Suppressor macrophage treated with lipopolysaccharide for 1 hour (primary cell): ENCODE data around the gene LRRK1.

Experiments used
- DNase-seq, 3 donors: peaks; one replicate each; pipeline ENCODE4 v3.0.0-alpha.2; 2020 to 2022

LRRK1 gene

DNA sequence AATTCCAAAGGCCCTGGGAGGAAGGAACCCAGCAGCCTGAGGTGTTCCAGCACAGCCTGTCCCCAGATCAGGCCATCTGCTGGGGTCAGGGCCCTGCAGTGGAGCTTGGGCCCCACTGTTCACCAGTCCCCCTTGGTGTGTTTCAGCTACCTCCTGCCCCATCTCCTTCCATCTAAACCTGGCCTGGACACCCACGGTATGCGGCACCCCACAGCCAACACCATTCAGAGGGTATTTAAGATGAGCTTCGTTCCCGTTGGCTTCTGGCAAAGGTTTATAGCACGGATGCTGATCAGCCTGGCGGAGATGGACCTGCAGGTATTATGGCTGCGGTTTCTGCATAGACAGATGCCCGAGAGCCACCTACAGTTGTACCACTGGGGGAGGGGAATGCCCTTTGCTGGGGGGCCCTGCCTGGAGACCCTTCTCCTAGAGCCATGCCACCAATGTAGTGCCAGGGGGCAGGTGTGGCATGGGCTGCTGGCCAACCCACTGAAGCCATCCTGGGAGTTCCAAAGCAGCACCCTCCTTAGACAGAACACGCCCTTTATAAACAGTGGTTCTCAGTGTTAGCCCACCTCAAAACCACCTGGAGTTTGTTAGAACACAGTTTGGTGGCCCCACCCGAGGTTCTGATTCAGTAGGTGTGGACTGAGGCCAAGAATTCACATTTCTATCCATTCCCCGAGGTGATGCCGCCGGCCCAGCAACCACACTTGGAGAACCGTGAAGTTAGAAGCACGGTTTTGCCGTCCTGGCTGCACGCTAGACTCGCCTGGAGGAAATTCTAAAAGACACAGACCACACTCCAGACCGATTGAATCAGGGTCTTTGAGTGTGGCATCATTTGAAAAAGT lies 126.9 kb downstream of the LRRK1 start:
- no peak for DNase-seq

GRCh38 chr15:101046826-101047225 lies 127.7 kb downstream of the LRRK1 start:
- no peak for DNase-seq

DNA sequence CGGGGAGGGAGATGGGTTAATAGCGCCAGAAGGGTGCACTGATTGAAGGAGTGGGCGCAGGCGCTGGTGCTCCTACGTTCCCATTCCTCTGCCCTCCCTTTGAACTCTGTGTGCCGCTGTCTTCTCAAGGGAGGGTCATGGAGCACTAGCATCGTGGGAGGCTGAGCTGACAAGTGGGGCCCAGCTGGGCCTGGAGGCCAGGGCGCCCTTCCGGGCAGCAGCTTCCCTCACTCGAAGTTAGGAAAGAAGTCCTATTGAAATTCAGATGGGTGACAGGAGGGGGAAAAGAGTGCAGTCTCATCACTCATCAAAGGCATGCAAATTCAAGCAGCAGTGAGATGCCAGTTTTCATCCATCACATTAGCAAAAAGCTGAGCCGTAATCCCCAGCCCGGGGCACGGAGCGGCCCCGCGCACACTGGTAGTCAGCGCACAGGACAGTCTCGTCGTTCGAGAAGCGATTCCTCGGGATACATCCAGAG lies 128.2 kb downstream of the LRRK1 start:
- no peak for DNase-seq

- DNase-seq, result no peak
Measured at GRCh38 chr15:101048176-101048575, 129.0 kb downstream of the LRRK1 start.

DNA sequence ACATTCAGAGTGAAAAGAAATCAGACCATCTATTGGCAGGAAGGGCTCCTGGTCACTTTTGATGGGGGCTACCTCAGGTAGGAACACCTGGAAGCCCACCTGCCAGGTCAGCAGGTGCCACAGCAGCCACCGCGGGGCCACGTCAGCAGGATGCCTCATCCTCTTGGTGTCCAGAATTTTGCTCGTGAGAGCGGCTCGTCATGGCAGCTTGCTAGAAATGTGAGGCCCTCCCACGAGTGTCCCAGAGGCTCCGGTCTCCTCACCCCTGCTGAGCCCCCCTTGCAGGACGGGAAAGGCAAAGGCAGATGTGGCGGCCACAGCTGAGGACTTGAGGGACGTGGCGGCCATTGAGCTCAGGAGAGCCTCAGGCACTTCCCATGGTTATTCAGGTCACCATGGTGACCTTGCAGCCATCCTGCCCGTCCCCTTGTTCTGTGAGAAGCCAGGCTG lies 129.4 kb downstream of the LRRK1 start:
- no peak for DNase-seq

DNA sequence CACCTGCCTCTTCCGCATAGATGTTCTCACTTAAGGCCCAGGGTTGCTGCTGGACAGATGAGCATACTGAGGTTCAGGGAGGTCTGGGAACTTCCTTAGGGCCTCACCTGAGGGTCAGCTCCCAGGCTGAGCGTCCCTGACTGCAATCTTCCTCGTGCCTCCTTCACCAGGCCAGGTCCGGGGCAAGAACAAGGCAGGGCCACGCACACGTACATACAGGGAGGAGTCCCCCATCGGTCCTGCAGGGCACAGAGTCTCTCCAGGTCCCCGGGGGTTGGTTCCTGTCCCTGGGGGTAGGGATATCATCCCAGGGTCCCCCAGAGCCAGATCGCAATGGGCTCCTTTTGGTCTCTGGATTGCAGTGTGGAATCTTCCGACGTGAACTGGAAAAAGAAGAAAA lies 130.1 kb downstream of the LRRK1 start:
- DNase-seq, result no peak

- no peak for DNase-seq
Measured at GRCh38 chr15:101049856-101050622, 130.9 kb downstream of the LRRK1 start.

DNA sequence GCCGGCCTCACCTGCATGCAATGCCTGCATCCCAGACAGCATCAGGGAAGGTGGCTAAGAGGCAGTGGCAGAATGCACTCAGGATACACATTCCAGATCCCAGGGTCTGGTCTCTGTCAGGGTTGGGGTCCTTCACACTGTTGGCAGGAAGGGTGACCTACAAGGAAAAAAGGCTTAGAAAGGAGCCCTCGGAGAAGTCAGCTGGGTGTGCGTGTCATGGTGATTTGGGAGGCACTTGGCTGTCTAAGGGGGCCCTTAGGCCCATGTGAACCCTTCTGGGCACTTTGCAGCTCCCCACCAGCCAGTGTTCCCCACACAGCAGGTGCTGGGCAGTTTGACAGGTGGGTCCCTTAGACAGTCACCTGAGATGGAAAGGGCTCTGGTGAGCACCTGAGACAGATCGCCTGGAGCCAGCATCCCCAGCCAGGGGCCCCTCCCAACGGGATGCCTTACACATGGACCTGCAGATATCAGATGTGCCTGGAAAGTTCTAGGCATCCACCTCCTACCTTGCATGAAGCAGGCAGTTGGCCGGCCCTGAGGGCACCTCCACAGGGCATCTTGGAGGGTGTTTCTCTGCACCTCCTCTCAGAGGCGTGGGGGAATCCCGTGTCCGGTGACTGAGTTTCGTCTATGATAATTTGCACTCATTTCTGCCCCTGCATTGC lies 131.6 kb downstream of the LRRK1 start:
- DNase-seq, result no peak

DNA sequence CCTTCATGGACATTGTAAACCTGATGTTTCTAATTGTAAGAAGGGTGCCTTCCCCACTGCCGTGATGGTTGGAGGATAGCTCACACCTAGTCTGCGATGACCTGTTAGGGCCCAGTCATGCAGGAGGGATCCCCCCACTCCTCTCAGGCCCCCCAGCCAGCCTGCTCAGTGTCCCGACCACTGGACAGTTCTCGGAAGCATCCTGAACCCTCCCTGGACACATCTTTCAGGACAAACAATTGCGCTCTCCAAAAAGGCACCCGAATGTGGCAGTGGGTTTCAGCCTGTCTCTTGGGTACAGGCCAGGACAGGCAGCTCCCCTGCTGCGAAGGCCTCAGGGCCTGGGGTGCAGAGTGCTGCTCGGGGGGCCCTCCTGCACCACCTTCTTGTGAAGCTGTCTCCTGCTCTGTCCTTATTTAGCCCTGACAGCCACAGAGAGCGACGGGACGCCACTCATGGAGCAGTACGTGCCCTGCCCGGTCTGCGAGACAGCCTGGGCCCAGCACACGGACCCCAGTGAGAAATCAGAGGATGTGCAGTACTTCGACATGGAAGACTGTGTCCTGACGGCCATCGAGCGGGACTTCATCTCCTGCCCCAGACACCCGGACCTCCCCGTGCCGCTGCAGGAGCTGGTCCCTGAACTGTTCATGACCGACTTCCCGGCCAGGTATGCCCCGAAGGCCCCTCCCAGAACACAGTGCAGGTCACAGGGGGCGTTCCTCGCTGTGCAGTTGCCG lies 132.3 kb downstream of the LRRK1 start:
- no peak for DNase-seq

GRCh38 chr15:101052031-101052620 lies 133.0 kb downstream of the LRRK1 start:
- no peak for DNase-seq

DNA sequence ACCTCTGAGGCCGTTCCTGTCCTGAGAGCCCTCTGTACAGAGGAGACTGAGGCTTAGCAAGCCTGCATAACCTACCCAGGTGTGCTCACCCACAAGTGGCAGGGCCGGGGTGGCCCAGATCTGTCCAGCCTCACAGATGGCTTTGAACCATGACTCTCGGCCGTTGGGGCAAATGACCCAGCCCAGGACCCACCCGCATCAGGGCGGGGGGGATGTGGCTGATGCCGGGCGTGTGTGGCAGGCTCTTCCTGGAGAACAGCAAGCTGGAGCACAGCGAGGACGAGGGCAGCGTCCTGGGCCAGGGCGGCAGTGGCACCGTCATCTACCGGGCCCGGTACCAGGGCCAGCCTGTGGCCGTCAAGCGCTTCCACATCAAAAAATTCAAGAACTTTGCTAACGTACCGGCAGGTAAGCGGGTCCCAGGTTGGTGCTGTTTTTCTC lies 133.5 kb downstream of the LRRK1 start:
- peak in 1 of 3 donors; percentile 5 for DNase-seq

- peak in 1 of 3 donors; percentile 14 for DNase-seq
Measured at GRCh38 chr15:101053261-101053660, 134.1 kb downstream of the LRRK1 start.

DNA sequence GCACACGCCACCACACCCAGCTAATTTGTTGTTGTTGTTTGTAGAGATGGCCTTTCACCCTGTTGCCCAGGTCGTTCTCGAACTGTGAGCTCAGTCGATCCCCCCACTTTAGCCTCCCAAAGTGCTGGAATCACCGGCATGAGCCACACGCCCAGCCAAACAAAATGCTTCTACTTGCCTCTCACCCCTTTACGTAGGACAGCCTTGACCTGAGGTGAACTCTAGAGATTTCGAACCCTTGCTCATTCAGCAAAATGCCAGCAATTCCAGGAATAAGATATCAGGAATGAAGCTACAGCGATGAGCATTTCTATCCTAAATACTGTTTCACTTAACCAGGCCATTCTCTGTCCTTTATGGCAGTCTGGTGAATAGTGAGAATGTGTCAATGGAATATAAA lies 135.0 kb downstream of the LRRK1 start:
- DNase-seq, result peak in 1 of 3 donors; percentile 5

- DNase-seq, result peak in 1 of 3 donors; percentile 9
Measured at GRCh38 chr15:101054991-101055390, 135.8 kb downstream of the LRRK1 start.

GRCh38 chr15:101055411-101055810 lies 136.3 kb downstream of the LRRK1 start:
- no peak for DNase-seq

DNA sequence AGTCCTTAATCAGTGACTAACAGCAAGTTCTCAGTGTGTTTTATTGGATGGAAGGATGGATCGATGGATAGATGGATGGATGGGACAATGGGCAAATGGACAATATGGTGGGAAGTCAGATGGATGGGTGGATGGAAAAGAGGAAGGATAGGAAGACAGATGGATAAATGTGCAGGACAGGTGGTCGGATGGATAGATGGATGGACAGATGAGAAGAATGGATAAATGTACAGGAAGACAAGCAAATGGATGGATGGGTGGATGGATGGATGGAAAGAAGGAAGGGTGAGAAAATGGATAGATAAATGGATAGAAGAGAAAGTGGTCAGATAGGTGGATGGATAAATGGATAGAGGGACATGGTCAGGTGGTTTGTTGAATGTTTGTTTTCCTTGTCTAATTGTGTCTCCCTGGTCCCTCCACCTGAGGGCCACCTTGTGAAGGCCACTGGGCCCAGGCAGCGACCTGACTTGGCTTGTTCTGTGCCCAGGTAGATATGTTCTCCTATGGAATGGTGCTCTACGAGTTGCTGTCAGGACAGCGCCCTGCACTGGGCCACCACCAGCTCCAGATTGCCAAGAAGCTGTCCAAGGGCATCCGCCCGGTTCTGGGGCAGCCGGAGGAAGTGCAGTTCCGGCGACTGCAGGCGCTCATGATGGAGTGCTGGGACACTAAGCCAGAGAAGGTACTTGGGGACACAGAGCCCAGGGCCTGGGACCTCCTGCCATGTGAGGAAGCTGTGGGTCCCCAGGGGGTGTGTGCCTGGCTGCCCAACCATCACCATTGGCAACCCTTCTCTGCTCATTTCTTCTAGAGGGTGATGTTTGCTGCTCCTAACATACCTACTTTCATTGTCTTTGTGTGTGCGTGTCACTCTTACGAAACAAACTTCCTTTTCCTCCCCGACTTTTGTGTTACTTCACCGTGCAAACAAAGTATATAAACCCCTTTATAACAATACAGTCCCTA lies 137.5 kb downstream of the LRRK1 start:
- peak in 1 of 3 donors; percentile 15 for DNase-seq

DNA sequence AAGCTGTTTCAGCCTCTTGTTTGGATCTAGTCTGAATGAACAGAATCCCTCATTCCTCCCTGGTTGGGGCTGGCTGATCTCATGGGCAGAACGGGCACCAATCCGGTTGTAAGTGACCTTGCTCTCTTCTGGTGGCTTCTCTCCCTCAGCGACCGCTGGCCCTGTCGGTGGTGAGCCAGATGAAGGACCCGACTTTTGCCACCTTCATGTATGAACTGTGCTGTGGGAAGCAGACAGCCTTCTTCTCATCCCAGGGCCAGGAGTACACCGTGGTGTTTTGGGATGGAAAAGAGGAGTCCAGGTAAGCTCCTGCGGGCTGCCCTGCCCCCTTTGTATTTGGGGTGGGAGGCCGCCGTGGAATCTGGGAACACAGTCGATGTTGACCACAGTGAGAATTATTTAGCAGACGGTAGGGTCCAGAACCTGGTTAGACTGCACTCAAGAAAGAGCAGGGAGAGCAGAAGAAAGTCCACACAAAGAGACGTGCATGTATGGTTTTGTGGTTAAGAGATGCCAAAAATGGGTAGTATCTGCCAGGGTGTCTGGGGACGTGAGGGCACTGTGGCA lies 138.8 kb downstream of the LRRK1 start:
- DNase-seq, result peak in 1 of 3 donors; percentile 5

GRCh38 chr15:101058735-101059134 lies 139.6 kb downstream of the LRRK1 start:
- DNase-seq, result no peak

DNA sequence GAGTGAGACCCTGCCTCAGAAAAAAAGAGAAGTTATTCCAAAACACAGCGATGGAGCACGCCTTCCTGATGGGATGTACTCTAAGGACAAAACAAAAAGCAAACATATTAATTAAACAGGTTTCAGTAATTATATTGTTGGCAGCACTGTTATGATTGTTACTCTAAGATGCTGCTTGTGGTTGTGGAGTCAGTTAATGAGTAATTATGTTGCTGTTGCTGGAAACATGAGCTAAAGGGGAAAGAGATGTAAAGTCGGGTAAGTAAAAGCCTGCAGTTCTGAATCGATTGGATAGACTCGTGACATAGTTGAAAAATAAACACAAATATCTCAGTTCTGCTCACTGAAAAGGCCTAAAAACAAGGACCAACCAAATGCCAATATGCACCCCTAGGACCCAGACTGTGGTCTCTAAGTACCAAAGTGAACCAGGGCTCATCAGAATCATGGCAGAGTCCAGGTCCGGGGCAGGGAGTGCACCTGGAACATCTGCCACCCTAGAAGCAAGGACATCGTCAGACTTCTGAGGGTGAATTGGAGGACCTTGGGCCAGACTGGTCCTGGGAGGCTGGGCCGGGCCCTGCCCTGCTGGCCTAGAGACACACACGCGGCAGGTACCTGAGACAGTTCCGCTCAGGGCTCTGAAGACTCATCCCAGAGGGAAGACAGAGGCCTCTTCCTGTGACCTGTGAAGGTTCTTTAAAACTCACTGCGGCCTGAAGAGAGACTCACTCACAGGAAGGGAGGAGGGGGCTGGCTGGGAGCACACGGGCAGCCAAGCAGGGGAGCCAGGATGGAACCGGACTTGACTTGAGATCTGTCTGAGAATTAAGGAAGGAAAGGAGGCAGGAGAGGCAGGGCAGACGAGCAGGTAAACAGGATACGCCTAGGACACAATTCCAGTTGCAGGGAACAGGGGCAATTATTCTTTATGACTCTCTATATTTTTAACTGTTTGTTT lies 140.5 kb downstream of the LRRK1 start:
- no peak for DNase-seq
